ENCODE data around the gene SNX13. TPM values are rescaled to one million over a fixed set of nuclear protein-coding genes. Genes with fewer than 3 reads are reported as not detected.
"Not testable (repeated sequence)": the region's sequence is repeated elsewhere in the genome, so short reads cannot be mapped to it uniquely, and the experiment has no call there.

The SNX13 gene
- total RNA-seq, 4 donors from 2014 or later: 37.3 to 60.3 (median 48.8) TPM

DNA sequence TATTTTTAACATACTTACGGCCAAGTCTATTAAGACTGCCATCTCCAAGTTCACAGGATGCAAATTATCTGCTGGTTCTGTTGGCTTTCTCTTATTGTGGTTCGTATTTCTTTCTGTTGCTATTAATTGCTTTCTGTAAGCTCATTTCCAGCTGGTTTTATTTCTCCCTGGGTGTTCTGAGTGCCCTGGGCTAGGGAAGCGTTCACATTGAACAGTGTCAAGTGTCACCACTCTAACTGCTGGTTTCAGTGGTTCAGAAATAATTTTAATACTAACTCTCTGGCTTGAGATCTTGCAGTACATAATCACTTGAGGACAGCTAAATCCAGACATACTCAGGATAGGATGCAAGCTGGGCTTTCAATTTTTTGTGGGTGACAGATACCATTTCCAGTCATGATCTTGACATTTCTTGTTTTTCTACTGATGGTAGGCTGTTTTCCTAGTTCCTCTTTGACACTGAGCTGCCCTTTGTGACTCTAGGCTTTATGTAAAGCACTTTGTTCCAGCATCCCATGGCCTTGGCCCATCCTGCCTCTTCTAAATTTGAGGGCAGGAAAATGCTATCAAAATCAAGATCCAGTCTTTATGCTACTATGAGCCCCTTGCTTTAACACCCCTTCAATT is 117.6 kb downstream of the SNX13 start:
- TF ChIP-seq, protein P1, sequence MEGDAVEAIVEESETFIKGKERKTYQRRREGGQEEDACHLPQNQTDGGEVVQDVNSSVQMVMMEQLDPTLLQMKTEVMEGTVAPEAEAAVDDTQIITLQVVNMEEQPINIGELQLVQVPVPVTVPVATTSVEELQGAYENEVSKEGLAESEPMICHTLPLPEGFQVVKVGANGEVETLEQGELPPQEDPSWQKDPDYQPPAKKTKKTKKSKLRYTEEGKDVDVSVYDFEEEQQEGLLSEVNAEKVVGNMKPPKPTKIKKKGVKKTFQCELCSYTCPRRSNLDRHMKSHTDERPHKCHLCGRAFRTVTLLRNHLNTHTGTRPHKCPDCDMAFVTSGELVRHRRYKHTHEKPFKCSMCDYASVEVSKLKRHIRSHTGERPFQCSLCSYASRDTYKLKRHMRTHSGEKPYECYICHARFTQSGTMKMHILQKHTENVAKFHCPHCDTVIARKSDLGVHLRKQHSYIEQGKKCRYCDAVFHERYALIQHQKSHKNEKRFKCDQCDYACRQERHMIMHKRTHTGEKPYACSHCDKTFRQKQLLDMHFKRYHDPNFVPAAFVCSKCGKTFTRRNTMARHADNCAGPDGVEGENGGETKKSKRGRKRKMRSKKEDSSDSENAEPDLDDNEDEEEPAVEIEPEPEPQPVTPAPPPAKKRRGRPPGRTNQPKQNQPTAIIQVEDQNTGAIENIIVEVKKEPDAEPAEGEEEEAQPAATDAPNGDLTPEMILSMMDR (IDR thresholded peaks at IDR 0.05): no peak
- TF ChIP-seq POLR2A (IDR thresholded peaks at IDR 0.05): no peak
- no peak for DNase-seq
- Histone ChIP-seq H3K4me1 (no peaks in the 10 kb centered on the region), H3K27ac (no peak overlapping the region), H3K4me3 (no peak overlapping the region), H3K9me3 (no peaks in the 10 kb centered on the region), H3K27me3 (no peaks in the 10 kb centered on the region), H3K36me3 (peaks cover 0 to 23% (median 0%) of the 10 kb centered on the region in 3 donors)

DNA sequence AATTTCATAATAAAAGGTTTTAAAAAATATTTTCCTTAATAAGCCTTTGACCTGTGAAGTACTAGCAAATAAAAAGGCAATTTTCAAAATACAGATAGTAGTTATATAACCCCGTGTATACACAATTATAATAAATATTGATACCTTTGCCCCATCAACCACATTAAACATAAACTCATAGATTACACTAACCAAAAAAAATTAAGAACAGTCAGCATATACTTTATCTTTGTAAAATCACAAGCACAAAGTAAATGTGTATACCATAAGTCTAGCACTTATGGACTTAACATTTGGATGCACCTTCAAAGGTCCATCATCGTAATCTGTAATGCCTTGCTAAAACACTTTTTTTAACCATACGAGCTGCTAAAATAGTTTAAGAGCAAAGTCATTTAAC is 123.4 kb downstream of the SNX13 start:
- Histone ChIP-seq H3K9me3 (peaks cover 0 to 9% (median 0%) of the 10 kb centered on the region in 4 donors), H3K36me3 (peaks cover 0 to 22% (median 0%) of the 10 kb centered on the region in 3 donors), H3K4me1 (no peaks in the 10 kb centered on the region), H3K27ac (no peak overlapping the region), H3K4me3 (no peak overlapping the region), H3K27me3 (no peaks in the 10 kb centered on the region)
- no peak for TF ChIP-seq POLR2A (IDR thresholded peaks at IDR 0.05)
- TF ChIP-seq, protein P1 (IDR thresholded peaks at IDR 0.05): no peak
- DNase-seq: no peak

DNA sequence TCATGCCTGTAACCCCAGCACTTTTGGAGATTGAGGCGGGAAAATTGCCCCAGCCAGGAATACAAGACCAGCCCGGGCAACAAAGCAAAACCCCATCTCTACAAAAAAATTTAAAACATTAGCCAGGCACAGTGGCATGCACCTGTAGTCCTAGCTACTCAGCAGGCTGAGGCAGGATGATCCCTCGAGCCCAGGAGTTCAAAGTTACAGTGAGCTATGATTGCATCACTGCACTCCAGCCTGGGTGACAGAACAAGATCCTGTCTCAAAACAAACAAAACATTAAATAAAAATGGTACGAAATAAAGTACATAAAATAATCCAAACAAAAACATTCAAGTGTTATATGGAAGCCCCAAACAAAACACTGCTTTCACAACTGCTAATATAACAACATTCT is 125.0 kb downstream of the SNX13 start:
- H3K9me3 ChIP-seq: peaks cover 0 to 13% (median 0%) of the 10 kb centered on the region in 4 donors
- no peaks in the 10 kb centered on the region for H3K27me3 ChIP-seq
- no peak overlapping the region for H3K4me3 ChIP-seq
- TF ChIP-seq, protein P1 (IDR thresholded peaks at IDR 0.05): no peak
- TF ChIP-seq POLR2A (IDR thresholded peaks at IDR 0.05): no peak
- H3K27ac ChIP-seq: no peak overlapping the region
- H3K36me3 ChIP-seq: peaks cover 0 to 22% (median 0%) of the 10 kb centered on the region in 3 donors
- no peaks in the 10 kb centered on the region for H3K4me1 ChIP-seq
- no peak for DNase-seq

DNA sequence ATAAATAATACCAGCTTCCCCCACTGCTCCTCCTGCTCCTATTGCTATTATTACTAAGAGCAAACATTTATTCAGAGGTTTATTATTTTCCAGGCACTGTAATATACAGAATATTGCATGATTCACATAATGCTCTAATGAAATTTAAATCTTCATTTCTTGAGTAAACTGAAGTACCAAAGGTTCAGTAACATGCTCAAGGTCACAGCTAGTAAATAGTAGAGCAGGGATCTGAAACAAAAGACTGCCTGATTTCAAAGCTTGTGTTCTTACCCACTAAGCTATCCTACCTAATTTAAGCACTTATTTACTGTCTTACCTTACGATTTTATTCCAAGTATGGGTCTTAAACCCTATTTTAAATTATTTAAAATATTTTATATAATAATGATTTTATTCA is 126.2 kb downstream of the SNX13 start:
- DNase-seq: no peak
- Histone ChIP-seq H3K4me1 (no peaks in the 10 kb centered on the region), H3K36me3 (peaks cover 0 to 19% (median 0%) of the 10 kb centered on the region in 3 donors), H3K4me3 (no peak overlapping the region), H3K27me3 (no peaks in the 10 kb centered on the region), H3K27ac (no peak overlapping the region), H3K9me3 (peaks cover 0 to 13% (median 0%) of the 10 kb centered on the region in 4 donors)
- TF ChIP-seq, protein P1 (IDR thresholded peaks at IDR 0.05): no peak
- TF ChIP-seq POLR2A (IDR thresholded peaks at IDR 0.05): no peak

DNA sequence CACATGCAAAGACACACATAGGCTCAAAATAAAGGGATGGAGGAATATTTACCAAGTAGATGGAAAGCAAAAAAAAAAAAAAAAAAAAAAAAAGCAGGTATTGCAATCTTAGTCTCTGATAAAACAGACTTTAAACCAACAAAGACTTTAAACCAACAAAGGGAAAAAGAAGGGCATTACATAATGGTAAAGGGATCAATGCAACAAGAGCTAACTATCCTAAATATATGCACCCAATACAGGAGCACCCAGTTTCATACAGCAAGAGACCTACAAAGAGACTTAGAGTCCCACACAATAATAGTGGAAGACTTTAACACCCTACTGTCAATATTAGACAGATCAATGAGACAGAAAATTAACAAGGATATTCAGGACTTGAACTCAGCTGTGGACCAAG is 131.1 kb downstream of the SNX13 start:
- not testable (repeated sequence) for DNase-seq, H3K4me1 ChIP-seq, H3K27me3 ChIP-seq, H3K4me3 ChIP-seq, H3K27ac ChIP-seq
- Histone ChIP-seq H3K36me3 (peaks cover 0 to 23% (median 0%) of the 10 kb centered on the region in 3 donors), H3K9me3 (peaks cover 0 to 13% (median 0%) of the 10 kb centered on the region in 4 donors)

DNA sequence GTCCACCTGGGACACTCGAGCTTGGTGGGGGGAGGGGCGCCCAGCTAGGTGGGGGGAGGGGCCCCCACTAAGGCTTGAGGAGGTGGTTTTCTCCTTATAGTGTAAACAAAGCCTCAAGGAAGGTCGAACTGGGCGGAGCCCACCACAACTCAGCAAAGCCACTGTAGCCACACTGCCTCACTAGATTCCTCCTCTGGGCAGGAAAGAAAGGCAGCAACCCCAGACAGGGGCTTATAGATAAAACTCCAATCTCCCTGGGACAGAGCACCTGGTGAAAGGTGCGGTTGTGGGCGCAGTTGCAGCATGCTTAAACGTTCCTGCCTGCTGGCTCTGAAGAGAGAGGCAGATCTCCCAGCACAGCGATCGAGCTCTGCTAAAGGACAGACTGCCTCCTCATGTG is 133.1 kb downstream of the SNX13 start:
- peaks cover 0 to 7% (median 0%) of the 10 kb centered on the region in 4 donors for H3K9me3 ChIP-seq
- DNase-seq: no peak
- peaks cover 0 to 19% (median 0%) of the 10 kb centered on the region in 3 donors for H3K36me3 ChIP-seq
- no peak overlapping the region for H3K4me3 ChIP-seq
- TF ChIP-seq, protein P1 (IDR thresholded peaks at IDR 0.05): no peak
- no peak for TF ChIP-seq POLR2A (IDR thresholded peaks at IDR 0.05)
- H3K4me1 ChIP-seq: no peaks in the 10 kb centered on the region
- H3K27ac ChIP-seq: no peak overlapping the region
- H3K27me3 ChIP-seq: no peaks in the 10 kb centered on the region
